GM19025 (cell line): ENCODE data around the gene SPEF2.

ENCODE experiments used
- ATAC-seq: cut with Tn5 transposase; IDR thresholded peaks from one replicate; pipeline ENCODE4 v1.9.1; 2021; ENCODE audit warnings: mild to moderate bottlenecking, low read depth, moderate library complexity; ENCODE audit not compliant: unreplicated experiment

Gene SPEF2

GRCh38 chr5:35617435-35618303 is at the start of gene SPEF2:
SPEF2 (plus strand) TSS chr5:35617863; CDS start chr5:35617998, 135 bp downstream.
- ATAC-seq, result peak; percentile 94

- no peak for ATAC-seq
These were observed 42.1 kb upstream of the SPEF2 start for GRCh38 chr5:35575578-35575977.

- ATAC-seq, result no peak
These were observed 30.2 kb upstream of the SPEF2 start for GRCh38 chr5:35587419-35587818.

GRCh38 chr5:35593338-35593737 is 24.3 kb upstream of the SPEF2 start:
- ATAC-seq, result no peak

- no peak for ATAC-seq
These were observed 18.8 kb upstream of the SPEF2 start for GRCh38 chr5:35598707-35599370.

GRCh38 chr5:35600591-35600990 is 17.1 kb upstream of the SPEF2 start:
- ATAC-seq, result no peak

GRCh38 chr5:35608881-35609779 is 8.5 kb upstream of the SPEF2 start:
- no peak for ATAC-seq

GRCh38 chr5:35617060-35617434 is 616 bp upstream of the SPEF2 start:
- ATAC-seq, result no peak

- no peak for ATAC-seq
These were observed 607 bp downstream of the SPEF2 start for GRCh38 chr5:35618304-35618636.

GRCh38 chr5:35618781-35619180 is 1.1 kb downstream of the SPEF2 start:
- no peak for ATAC-seq

- no peak for ATAC-seq
These were observed 5.3 kb downstream of the SPEF2 start for GRCh38 chr5:35622974-35623373.

GRCh38 chr5:35623991-35624390 is 6.3 kb downstream of the SPEF2 start:
- ATAC-seq, result no peak

- ATAC-seq, result no peak
These were observed 8.4 kb downstream of the SPEF2 start for GRCh38 chr5:35626108-35626507.

GRCh38 chr5:35626553-35626952 is 8.9 kb downstream of the SPEF2 start:
- no peak for ATAC-seq

GRCh38 chr5:35634326-35634725 is 16.7 kb downstream of the SPEF2 start:
- ATAC-seq, result no peak

GRCh38 chr5:35640623-35641022 is 23.0 kb downstream of the SPEF2 start:
- ATAC-seq, result no peak

- no peak for ATAC-seq
These were observed 26.9 kb downstream of the SPEF2 start for GRCh38 chr5:35644543-35644942.

- no peak for ATAC-seq
These were observed 29.5 kb downstream of the SPEF2 start for GRCh38 chr5:35647128-35647527.

GRCh38 chr5:35647712-35648111 is 30.0 kb downstream of the SPEF2 start:
- ATAC-seq, result no peak

- no peak for ATAC-seq
These were observed 33.5 kb downstream of the SPEF2 start for GRCh38 chr5:35651002-35651756.
